ENCODE data around the gene CYP2C18. TPM values are rescaled to one million over a fixed set of nuclear protein-coding genes. Genes with fewer than 3 reads are reported as not detected.
"Not testable (repeated sequence)": the region's sequence is repeated elsewhere in the genome, so short reads cannot be mapped to it uniquely, and the experiment has no call there.

CYP2C18 gene
- total RNA-seq, 4 donors from 2014 or later, result not detected

- no peak overlapping the region for H3K4me3 ChIP-seq
- H3K9me3 ChIP-seq, result no peaks in the 10 kb centered on the region
These were observed 5.8 kb upstream of the CYP2C18 start for GRCh38 chr10:94677691-94678090.

GRCh38 chr10:94678475-94678874 is 5.1 kb upstream of the CYP2C18 start:
- Histone ChIP-seq H3K27ac (no peak overlapping the region), H3K9me3 (no peaks in the 10 kb centered on the region), H3K27me3 (no peaks in the 10 kb centered on the region), H3K4me1 (no peaks in the 10 kb centered on the region), H3K36me3 (no peaks in the 10 kb centered on the region), H3K4me3 (no peak overlapping the region)
- WGBS, 2 donors, result 89 to 90% methylated on average over 2 of the region's 2 CpGs
- DNase-seq (ENCODE audit: low spot score in 2 of 2), result no peak
- TF ChIP-seq EP300 (IDR thresholded peaks at IDR 0.05) (no peak), POLR2A (IDR thresholded peaks at IDR 0.05) (no peak), CTCF (IDR thresholded peaks at IDR 0.05) (no peak)

More at GRCh38 chr10:94677691-94678090, 5.8 kb upstream of the CYP2C18 start:
- H3K27me3 ChIP-seq, result no peaks in the 10 kb centered on the region
- no peak for DNase-seq (ENCODE audit: low spot score in 2 of 2)
- no peak overlapping the region for H3K27ac ChIP-seq
- H3K36me3 ChIP-seq, result no peaks in the 10 kb centered on the region
- no peaks in the 10 kb centered on the region for H3K4me1 ChIP-seq
- TF ChIP-seq EP300 (IDR thresholded peaks at IDR 0.05) (no peak), CTCF (IDR thresholded peaks at IDR 0.05) (no peak), POLR2A (IDR thresholded peaks at IDR 0.05) (no peak)

- 26 to 30% methylated on average over 1 of the region's 1 CpG for WGBS, 2 donors
- H3K4me3 ChIP-seq, result no peak overlapping the region
- H3K27ac ChIP-seq, result no peak overlapping the region
- H3K36me3 ChIP-seq, result no peaks in the 10 kb centered on the region
- H3K27me3 ChIP-seq, result no peaks in the 10 kb centered on the region
- TF ChIP-seq POLR2A (IDR thresholded peaks at IDR 0.05) (no peak), CTCF (IDR thresholded peaks at IDR 0.05) (no peak), EP300 (IDR thresholded peaks at IDR 0.05) (no peak)
- peaks cover 0 to 7% (median 0%) of the 10 kb centered on the region in 4 donors for H3K9me3 ChIP-seq
- DNase-seq (ENCODE audit: low spot score in 2 of 2), result no peak
- H3K4me1 ChIP-seq, result no peaks in the 10 kb centered on the region
These were observed 3.0 kb upstream of the CYP2C18 start for GRCh38 chr10:94680544-94680943.

- H3K4me1 ChIP-seq; H3K27me3 ChIP-seq; DNase-seq (ENCODE audit: low spot score in 2 of 2); H3K36me3 ChIP-seq; H3K4me3 ChIP-seq; H3K27ac ChIP-seq: not testable (repeated sequence)
- peaks cover 0 to 21% (median 1%) of the 10 kb centered on the region in 4 donors for H3K9me3 ChIP-seq
- 70 to 72% methylated on average over 4 of the region's 4 CpGs for WGBS, 2 donors
These were observed 893 bp upstream of the CYP2C18 start for GRCh38 chr10:94682636-94683035.

GRCh38 chr10:94687625-94688248 is 4.2 kb downstream of the CYP2C18 start:
- no peak overlapping the region for H3K4me3 ChIP-seq
- no peaks in the 10 kb centered on the region for H3K4me1 ChIP-seq
- DNase-seq (ENCODE audit: low spot score in 2 of 2), result no peak
- peaks cover 0 to 21% (median 1%) of the 10 kb centered on the region in 4 donors for H3K9me3 ChIP-seq
- no peaks in the 10 kb centered on the region for H3K27me3 ChIP-seq
- H3K27ac ChIP-seq, result no peak overlapping the region
- no peak for TF ChIP-seq CTCF (IDR thresholded peaks at IDR 0.05)
- no peaks in the 10 kb centered on the region for H3K36me3 ChIP-seq
- 81 to 88% methylated on average over 11 of the region's 11 CpGs for WGBS, 2 donors

- DNase-seq (ENCODE audit: low spot score in 2 of 2), result no peak
- Histone ChIP-seq H3K36me3 (no peaks in the 10 kb centered on the region), H3K27ac (no peak overlapping the region), H3K4me3 (no peak overlapping the region), H3K27me3 (no peaks in the 10 kb centered on the region), H3K4me1 (no peaks in the 10 kb centered on the region), H3K9me3 (peaks cover 0 to 17% (median 0%) of the 10 kb centered on the region in 4 donors)
- 75 to 97% methylated on average over 1 of the region's 1 CpG for WGBS, 2 donors
- TF ChIP-seq POLR2A (IDR thresholded peaks at IDR 0.05) (no peak), CTCF (IDR thresholded peaks at IDR 0.05) (no peak)
These were observed 22.6 kb downstream of the CYP2C18 start for GRCh38 chr10:94706089-94706488.

Measured in tibial nerve (tissue), 4 donors.